Glomerular visceral epithelial cell (primary cell): ENCODE results near the gene KRTAP5-4.
A peak's percentile ranks its signal among the peaks of the same experiment; 100 is the strongest.
"Not testable (repeated sequence)": the region's sequence is repeated elsewhere in the genome, so short reads cannot be mapped to it uniquely, and the experiment has no call there.

Experiments
- DNase-seq: peaks from one replicate; pipeline ENCODE4 v3.0.0-alpha.2; 2016; ENCODE audit errors: extremely low spot score

KRTAP5-4 gene

GRCh38 chr11:1600626-1601025, 21.3 kb downstream of the KRTAP5-4 start:
- no peak for DNase-seq

GRCh38 chr11:1598816-1599215, 23.1 kb downstream of the KRTAP5-4 start:
- DNase-seq, result no peak

- not testable (repeated sequence) for DNase-seq
Measured at GRCh38 chr11:1598406-1598805, 23.5 kb downstream of the KRTAP5-4 start.

- no peak for DNase-seq
Measured at GRCh38 chr11:1597994-1598380, 24.0 kb downstream of the KRTAP5-4 start, which contains the start of gene KRTAP5-2. TSS of gene KRTAP5-2 (minus strand) at chr11:1598294. CDS start at chr11:1598250, 44 bp downstream.

GRCh38 chr11:1597331-1597993, 24.5 kb downstream of the KRTAP5-4 start:
- DNase-seq, result no peak

- DNase-seq, result not testable (repeated sequence)
Measured at GRCh38 chr11:1596576-1597121, 25.3 kb downstream of the KRTAP5-4 start.

- DNase-seq, result not testable (repeated sequence)
Measured at GRCh38 chr11:1595994-1596575, 25.9 kb downstream of the KRTAP5-4 start.

- DNase-seq, result no peak
Measured at GRCh38 chr11:1592628-1593027, 29.3 kb downstream of the KRTAP5-4 start.

GRCh38 chr11:1589996-1590395, 31.9 kb downstream of the KRTAP5-4 start:
- DNase-seq, result no peak

- not testable (repeated sequence) for DNase-seq
Measured at GRCh38 chr11:1589191-1589963, 32.6 kb downstream of the KRTAP5-4 start.

GRCh38 chr11:1586699-1587098, 35.2 kb downstream of the KRTAP5-4 start:
- no peak for DNase-seq

- not testable (repeated sequence) for DNase-seq
Measured at GRCh38 chr11:1584661-1585370, 37.1 kb downstream of the KRTAP5-4 start, which contains the start of gene KRTAP5-1. TSS of gene KRTAP5-1 (minus strand) at chr11:1585283. CDS start at chr11:1585249, 34 bp downstream.

GRCh38 chr11:1582909-1583308, 39.0 kb downstream of the KRTAP5-4 start:
- not testable (repeated sequence) for DNase-seq

GRCh38 chr11:1581976-1582375, 40.0 kb downstream of the KRTAP5-4 start:
- no peak for DNase-seq

GRCh38 chr11:1576825-1577224, 45.1 kb downstream of the KRTAP5-4 start:
- no peak for DNase-seq

- DNase-seq, result not testable (repeated sequence)
Measured at GRCh38 chr11:1575756-1576155, 46.2 kb downstream of the KRTAP5-4 start.

GRCh38 chr11:1574933-1575242, 47.0 kb downstream of the KRTAP5-4 start:
- no peak for DNase-seq

GRCh38 chr11:1574238-1574932, 47.6 kb downstream of the KRTAP5-4 start:
- peak; percentile 59 for DNase-seq

- DNase-seq, result no peak
Measured at GRCh38 chr11:1573903-1574237, 48.1 kb downstream of the KRTAP5-4 start.

GRCh38 chr11:1573077-1573902, 48.6 kb downstream of the KRTAP5-4 start:
- DNase-seq, result no peak
